A673 (cell line): ENCODE measurements around the gene ADARB2. TPM values are rescaled to one million over a fixed set of nuclear protein-coding genes. Genes with fewer than 3 reads are reported as not detected.
"Not testable (repeated sequence)": the region's sequence is repeated elsewhere in the genome, so short reads cannot be mapped to it uniquely, and the experiment has no call there.

Experiments used
- BruUV-seq: library from RNA; stranded (reverse); fragments of 400-500 nt; replicated peaks from 2 replicates; lab custom pipeline; 2021; lab: Mats Ljungman, UMichigan
- CTCF ChIA-PET: fragments of 300-600 bp; sonication (Branson Sonifier 250); formaldehyde crosslinking; loops from one replicate; lab custom pipeline; 2022; ENCODE audit warnings: antibody characterized with exemption; lab: Charles Lee
- POLR2A ChIA-PET: fragments of 300-600 bp; sonication (Branson Sonifier 250); formaldehyde crosslinking; loops from one replicate; lab custom pipeline; 2022; ENCODE audit warnings: antibody characterized with exemption; ENCODE audit not compliant: low non-redundant PET; lab: Charles Lee
- DNase-seq: peaks from one replicate; pipeline ENCODE4 v3.0.0-alpha.2; 2015; ENCODE audit warnings: low spot score
- H3K27ac ChIP-seq: fragments of 200-600 bp; sonication (generic); 2 replicates; pipeline ENCODE4 v1.5.1; 2016; ENCODE audit warnings: mixed run types, low read depth, mild to moderate bottlenecking, mixed read lengths, antibody characterized with exemption, low read length; ENCODE audit not compliant: poor library complexity, severe bottlenecking
- H3K27me3 ChIP-seq: fragments of 200-600 bp; sonication (generic); replicated peaks from 2 replicates; pipeline ENCODE4 v1.6.1; 2017; ENCODE audit warnings: mixed run types, low read depth, mild to moderate bottlenecking, mixed read lengths, antibody characterized with exemption, low read length; ENCODE audit not compliant: insufficient read depth, poor library complexity
- H3K36me3 ChIP-seq: fragments of 200-600 bp; sonication (generic); 2 replicates; pipeline ENCODE4 v1.6.1; 2016; ENCODE audit warnings: mixed run types, mild to moderate bottlenecking, mixed read lengths, antibody characterized with exemption, low read length; ENCODE audit not compliant: insufficient read depth, poor library complexity, severe bottlenecking
- H3K4me1 ChIP-seq: fragments of 200-600 bp; sonication (generic); 2 replicates; pipeline ENCODE4 v1.6.1; 2017; ENCODE audit warnings: mixed run types, mild to moderate bottlenecking, mixed read lengths, antibody characterized with exemption, low read length; ENCODE audit not compliant: insufficient read depth, poor library complexity, severe bottlenecking
- H3K4me3 ChIP-seq: fragments of 200-600 bp; sonication (generic); 2 replicates; pipeline ENCODE4 v1.5.1; 2016; ENCODE audit warnings: low read depth, mixed run types, mild to moderate bottlenecking, mixed read lengths, low read length; ENCODE audit not compliant: poor library complexity, severe bottlenecking
- H3K9me3 ChIP-seq: fragments of 200-600 bp; sonication (generic); 2 replicates; pipeline ENCODE4 v1.6.1; 2016; ENCODE audit warnings: mixed run types, low read depth, mild to moderate bottlenecking, mixed read lengths, antibody characterized with exemption, low read length; ENCODE audit not compliant: poor library complexity, severe bottlenecking
- CTCF ChIP-seq: fragments of 300-800, 200-600 bp; sonication (generic); conservative IDR thresholded peaks from 2 replicates; pipeline ENCODE4 v1.5.1; 2017; ENCODE audit warnings: low read depth, mild to moderate bottlenecking, antibody characterized with exemption, low read length, moderate library complexity, mixed read lengths
- EZH2 ChIP-seq: fragments of 200-600 bp; sonication (generic); IDR thresholded peaks from 2 replicates; pipeline ENCODE4 v1.6.1; 2017; ENCODE audit warnings: borderline replicate concordance, low read depth, mild to moderate bottlenecking, mixed read lengths, antibody characterized with exemption, low read length; ENCODE audit not compliant: poor library complexity, severe bottlenecking
- intact Hi-C: fragments of 100-400 bp; cut with micrococcal nuclease; formaldehyde crosslinking; loops from one replicate; pipeline ENCODE4 v1.10.0; 2022; ENCODE audit not compliant: unreplicated experiment
- total RNA-seq: library from RNA; stranded (reverse); gene quantifications from 2 replicates; pipeline ENCODE4 v1.2.3, GENCODE V29; 2021

Gene ADARB2
- total RNA-seq, 1 experiment from 2014 or later = not detected

DNA sequence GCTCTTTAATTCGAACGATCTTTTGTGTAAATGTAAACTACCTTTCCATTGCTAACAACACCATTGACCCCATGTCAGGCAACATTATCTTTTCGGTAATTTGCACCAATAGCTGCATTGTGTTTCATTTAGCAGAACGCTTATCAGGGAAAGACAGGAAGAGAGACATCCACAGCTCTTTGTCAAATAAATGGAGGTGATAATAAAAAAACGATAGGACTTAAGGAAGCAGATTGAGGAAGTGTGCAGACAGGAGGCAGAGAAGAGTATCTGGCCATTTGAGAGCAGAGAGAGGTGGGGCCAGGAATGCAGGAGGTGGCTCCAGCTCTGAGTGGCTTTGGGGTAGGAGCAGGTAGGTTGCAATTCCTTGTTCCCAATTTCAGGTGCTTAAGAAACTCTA lies 37.5 kb upstream of the ADARB2 start:
- Histone ChIP-seq H3K9me3 (no peaks in the 10 kb centered on the region), H3K27me3 (peaks cover 39% of the 10 kb centered on the region), H3K27ac (no peak overlapping the region), H3K36me3 (no peaks in the 10 kb centered on the region), H3K4me3 (no peak overlapping the region), H3K4me1 (no peaks in the 10 kb centered on the region)
- no peak for DNase-seq
- no TSS peak for BruUV-seq
- intact Hi-C loops = no loop called here
- ChIA-PET POLR2A (no interaction called here), CTCF (no interaction called here)
- no peak for TF ChIP-seq EZH2

- BruUV-seq, H3K9me3 ChIP-seq, H3K4me3 ChIP-seq, H3K4me1 ChIP-seq, intact Hi-C loops, H3K36me3 ChIP-seq, CTCF ChIA-PET, DNase-seq, H3K27ac ChIP-seq, POLR2A ChIA-PET: not testable (repeated sequence)
- peaks cover 23% of the 10 kb centered on the region for H3K27me3 ChIP-seq
Measured at GRCh38 chr10:1773204-1773603, 35.9 kb upstream of the ADARB2 start.

- no peaks in the 10 kb centered on the region for H3K9me3 ChIP-seq
- ChIA-PET POLR2A (no interaction called here), CTCF (no interaction called here)
- no peak for DNase-seq
- peaks cover 26% of the 10 kb centered on the region for H3K27me3 ChIP-seq
- H3K27ac ChIP-seq = no peak overlapping the region
- TF ChIP-seq CTCF = no peak
- TF ChIP-seq EZH2 = no peak
- BruUV-seq = no TSS peak
- H3K4me1 ChIP-seq = no peaks in the 10 kb centered on the region
- intact Hi-C loops = no loop called here
- no peaks in the 10 kb centered on the region for H3K36me3 ChIP-seq
- no peak overlapping the region for H3K4me3 ChIP-seq
Measured at GRCh38 chr10:1766049-1766448, 28.7 kb upstream of the ADARB2 start.

DNA sequence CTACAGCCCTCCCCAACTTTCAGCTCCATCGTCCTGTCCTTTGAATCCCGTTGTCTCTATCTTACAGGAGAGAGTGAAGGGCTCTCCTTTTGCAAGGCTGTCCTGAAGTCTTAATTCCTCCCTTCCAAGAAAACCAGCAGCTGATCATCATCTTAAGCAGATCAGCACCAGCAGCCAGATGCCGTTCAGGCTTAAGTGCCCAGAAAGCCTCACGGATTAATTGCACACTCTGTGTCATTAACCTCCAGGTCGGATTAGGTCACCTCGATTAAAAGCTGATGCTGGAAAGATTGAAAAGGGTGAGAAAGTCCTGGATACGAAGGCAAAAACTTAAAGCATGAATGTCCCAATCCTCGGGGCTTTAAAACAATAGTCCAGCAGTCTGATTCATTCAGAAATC lies 24.8 kb upstream of the ADARB2 start:
- Histone ChIP-seq H3K4me3 (no peak overlapping the region), H3K9me3 (no peaks in the 10 kb centered on the region), H3K27ac (no peak overlapping the region), H3K27me3 (peaks cover 26% of the 10 kb centered on the region), H3K36me3 (no peaks in the 10 kb centered on the region), H3K4me1 (no peaks in the 10 kb centered on the region)
- DNase-seq = no peak
- POLR2A ChIA-PET = no interaction called here
- intact Hi-C loops = no loop called here
- TF ChIP-seq CTCF (no peak), EZH2 (no peak)
- no TSS peak for BruUV-seq
- CTCF ChIA-PET = no interaction called here
